KMS-11 (cell line): ENCODE measurements around the gene MPPED2.

ENCODE experiments used
- H2AFZ ChIP-seq: fragments of 200-600 bp; sonication (generic); 2 replicates; pipeline ENCODE4 v1.6.1; 2016; ENCODE audit warnings: antibody characterized with exemption, mixed run types, low read depth
- H3K27ac ChIP-seq: fragments of 200-600 bp; sonication (generic); 2 replicates; pipeline ENCODE4 v1.6.1; 2016; ENCODE audit warnings: mild to moderate bottlenecking, mixed run types
- H3K27me3 ChIP-seq: fragments of 200-600 bp; sonication (generic); 2 replicates; pipeline ENCODE4 v1.6.1; 2017; ENCODE audit warnings: mild to moderate bottlenecking, low read depth, mixed run types, moderate library complexity; ENCODE audit not compliant: insufficient read depth
- H3K36me3 ChIP-seq: fragments of 200-600 bp; sonication (generic); 2 replicates; pipeline ENCODE4 v1.6.1; 2017; ENCODE audit warnings: mild to moderate bottlenecking, mixed run types; ENCODE audit not compliant: insufficient read depth
- H3K4me1 ChIP-seq: fragments of 200-600 bp; sonication (generic); 2 replicates; pipeline ENCODE4 v1.6.1; 2016; ENCODE audit warnings: mild to moderate bottlenecking, low read depth, mixed run types; ENCODE audit not compliant: poor library complexity, severe bottlenecking
- H3K4me2 ChIP-seq: fragments of 200-600 bp; sonication (generic); 2 replicates; pipeline ENCODE4 v1.7.0; 2016; ENCODE audit warnings: mild to moderate bottlenecking, mixed run types
- H3K4me3 ChIP-seq: fragments of 200-600 bp; sonication (generic); IDR thresholded peaks from 2 replicates; pipeline ENCODE4 v1.6.1; 2017; ENCODE audit warnings: low read depth, low read length, mixed read lengths; ENCODE audit not compliant: insufficient read depth
- H3K79me2 ChIP-seq: fragments of 200-600 bp; sonication (generic); 2 replicates; pipeline ENCODE4 v1.6.1; 2016; ENCODE audit warnings: low read depth, mixed run types; ENCODE audit not compliant: insufficient read depth
- H3K9ac ChIP-seq: fragments of 200-600 bp; sonication (generic); 2 replicates; pipeline ENCODE4 v1.6.1; 2016; ENCODE audit warnings: mild to moderate bottlenecking, mixed run types
- H4K20me1 ChIP-seq: fragments of 200-600 bp; sonication (generic); 2 replicates; pipeline ENCODE4 v1.6.1; 2016; ENCODE audit warnings: mild to moderate bottlenecking, mixed run types; ENCODE audit not compliant: insufficient read depth
- TF ChIP-seq, protein P1 (sequence below): fragments of 200-600 bp; sonication (generic); conservative IDR thresholded peaks from 2 replicates; pipeline ENCODE4 v1.6.1; 2017; ENCODE audit warnings: low read depth, mild to moderate bottlenecking, antibody characterized with exemption, low read length, moderate library complexity, mixed read lengths

The MPPED2 gene

DNA sequence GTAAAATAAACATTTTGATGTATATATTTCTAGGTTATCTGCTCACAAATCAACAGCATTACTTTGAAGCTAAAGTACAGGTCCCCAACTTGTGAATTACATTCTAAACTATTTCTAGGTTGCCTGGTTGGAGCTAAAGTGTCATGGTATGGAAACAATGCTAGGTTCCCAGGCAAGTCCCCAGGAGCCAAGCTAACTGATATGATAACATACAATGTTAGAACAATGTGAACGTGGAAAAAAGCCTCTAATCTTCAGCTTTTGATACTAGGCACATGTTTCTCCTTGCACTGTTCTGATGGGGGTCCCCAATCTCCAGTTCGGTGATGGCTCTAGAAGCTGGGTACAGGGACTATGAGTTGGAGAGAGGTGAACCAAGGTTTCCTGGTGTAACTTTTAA is 153.4 kb downstream of the MPPED2 start:
- no peaks in the 10 kb centered on the region for H3K27me3 ChIP-seq
- H3K36me3 ChIP-seq, result no peaks in the 10 kb centered on the region
- TF ChIP-seq, protein P1, sequence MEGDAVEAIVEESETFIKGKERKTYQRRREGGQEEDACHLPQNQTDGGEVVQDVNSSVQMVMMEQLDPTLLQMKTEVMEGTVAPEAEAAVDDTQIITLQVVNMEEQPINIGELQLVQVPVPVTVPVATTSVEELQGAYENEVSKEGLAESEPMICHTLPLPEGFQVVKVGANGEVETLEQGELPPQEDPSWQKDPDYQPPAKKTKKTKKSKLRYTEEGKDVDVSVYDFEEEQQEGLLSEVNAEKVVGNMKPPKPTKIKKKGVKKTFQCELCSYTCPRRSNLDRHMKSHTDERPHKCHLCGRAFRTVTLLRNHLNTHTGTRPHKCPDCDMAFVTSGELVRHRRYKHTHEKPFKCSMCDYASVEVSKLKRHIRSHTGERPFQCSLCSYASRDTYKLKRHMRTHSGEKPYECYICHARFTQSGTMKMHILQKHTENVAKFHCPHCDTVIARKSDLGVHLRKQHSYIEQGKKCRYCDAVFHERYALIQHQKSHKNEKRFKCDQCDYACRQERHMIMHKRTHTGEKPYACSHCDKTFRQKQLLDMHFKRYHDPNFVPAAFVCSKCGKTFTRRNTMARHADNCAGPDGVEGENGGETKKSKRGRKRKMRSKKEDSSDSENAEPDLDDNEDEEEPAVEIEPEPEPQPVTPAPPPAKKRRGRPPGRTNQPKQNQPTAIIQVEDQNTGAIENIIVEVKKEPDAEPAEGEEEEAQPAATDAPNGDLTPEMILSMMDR, result no peak

DNA sequence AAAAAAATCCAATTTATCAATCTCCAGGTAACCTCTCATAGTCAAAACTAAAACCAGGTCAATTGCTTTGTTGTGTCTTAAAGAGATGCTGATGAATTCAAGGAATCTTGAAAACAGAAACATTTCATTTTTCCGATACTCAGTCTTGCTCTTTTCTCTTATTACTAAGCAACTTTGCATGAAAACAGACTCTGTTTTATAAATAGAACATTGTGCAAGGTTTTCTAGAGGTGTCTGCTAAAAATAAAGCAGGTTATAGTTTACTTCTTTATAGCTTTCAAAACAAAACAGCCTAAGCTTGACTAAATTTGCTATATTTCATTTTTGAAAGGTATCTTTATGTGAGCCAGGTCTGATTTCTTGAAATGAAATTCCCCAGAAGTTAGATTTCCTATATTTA is 154.0 kb downstream of the MPPED2 start:
- no peaks in the 10 kb centered on the region for H3K27me3 ChIP-seq
- no peaks in the 10 kb centered on the region for H4K20me1 ChIP-seq
- no peak overlapping the region for H3K4me2 ChIP-seq
- no peaks in the 10 kb centered on the region for H3K36me3 ChIP-seq
- H3K4me1 ChIP-seq, result no peaks in the 10 kb centered on the region
- H3K4me3 ChIP-seq, result no peak overlapping the region
- no peaks in the 10 kb centered on the region for H3K79me2 ChIP-seq
- no peak overlapping the region for H3K27ac ChIP-seq
- no peak overlapping the region for H2AFZ ChIP-seq
- no peak overlapping the region for H3K9ac ChIP-seq
- TF ChIP-seq, protein P1, result no peak

More for the DNA sequence above, 153.4 kb downstream of the MPPED2 start:
- Histone ChIP-seq H2AFZ (no peak overlapping the region), H3K9ac (no peak overlapping the region), H3K4me2 (no peak overlapping the region), H4K20me1 (no peaks in the 10 kb centered on the region), H3K27ac (no peak overlapping the region), H3K4me3 (no peak overlapping the region), H3K79me2 (no peaks in the 10 kb centered on the region), H3K4me1 (no peaks in the 10 kb centered on the region)

DNA sequence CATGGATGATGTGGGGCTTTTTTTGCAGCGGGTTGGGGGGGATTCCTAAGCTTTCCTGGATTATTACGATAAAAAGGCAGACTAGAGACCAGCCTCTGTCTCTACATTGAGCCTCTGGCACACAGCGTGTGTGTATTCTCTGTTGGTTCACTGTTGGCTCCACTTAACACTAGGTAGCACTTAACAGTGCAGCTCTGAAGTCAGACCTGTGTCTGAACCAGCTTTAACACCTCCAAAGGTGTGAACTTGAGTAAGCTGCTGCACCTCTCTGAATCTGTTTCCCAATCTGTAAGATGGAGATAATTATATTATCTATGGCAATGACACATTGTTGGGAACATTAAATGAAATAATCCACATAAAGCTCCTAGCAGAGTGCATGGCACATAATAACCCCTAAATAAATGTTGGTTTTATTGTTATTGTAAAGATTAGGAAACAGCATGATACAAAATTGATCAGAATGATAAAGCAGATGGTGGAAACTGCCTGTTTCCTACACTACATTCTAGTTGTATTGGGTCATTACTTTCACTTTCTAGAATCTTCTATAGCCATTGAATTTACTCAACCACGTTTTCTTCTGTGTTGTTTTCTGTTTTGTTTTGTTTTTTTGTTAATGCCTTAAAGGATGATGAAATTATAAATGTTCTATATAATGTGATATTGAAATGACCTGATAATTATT is 154.9 kb downstream of the MPPED2 start:
- Histone ChIP-seq H3K27me3 (no peaks in the 10 kb centered on the region), H3K27ac (no peak overlapping the region), H3K79me2 (no peaks in the 10 kb centered on the region), H3K9ac (no peak overlapping the region), H3K36me3 (no peaks in the 10 kb centered on the region), H2AFZ (no peak overlapping the region), H3K4me3 (no peak overlapping the region), H4K20me1 (no peaks in the 10 kb centered on the region), H3K4me1 (no peaks in the 10 kb centered on the region), H3K4me2 (no peak overlapping the region)
- TF ChIP-seq, protein P1, result no peak

DNA sequence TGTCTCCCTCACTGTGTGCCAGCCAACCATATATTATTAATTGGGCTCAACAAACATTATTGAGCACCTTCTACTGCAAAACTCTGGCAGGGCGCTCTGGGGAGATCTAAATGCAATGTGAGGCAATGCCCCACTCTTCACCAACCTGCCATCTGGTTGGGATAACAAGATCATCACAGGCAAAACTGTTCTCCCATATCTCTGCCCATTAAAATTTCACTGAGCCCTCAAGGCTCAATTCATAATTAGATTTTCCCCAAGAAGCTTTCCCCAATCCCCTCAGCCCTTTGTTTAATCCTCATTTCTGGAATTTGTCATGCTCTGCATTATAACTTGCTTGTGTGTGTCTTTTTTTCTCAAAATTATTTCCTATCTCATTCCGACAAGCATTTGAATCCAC is 156.6 kb downstream of the MPPED2 start:
- H3K36me3 ChIP-seq, result no peaks in the 10 kb centered on the region
- H2AFZ ChIP-seq, result no peak overlapping the region
- no peaks in the 10 kb centered on the region for H4K20me1 ChIP-seq
- H3K4me2 ChIP-seq, result no peak overlapping the region
- H3K79me2 ChIP-seq, result no peaks in the 10 kb centered on the region
- H3K27me3 ChIP-seq, result no peaks in the 10 kb centered on the region
- H3K4me1 ChIP-seq, result no peaks in the 10 kb centered on the region
- TF ChIP-seq, protein P1, result no peak
- H3K9ac ChIP-seq, result no peak overlapping the region
- H3K4me3 ChIP-seq, result no peak overlapping the region
- H3K27ac ChIP-seq, result no peak overlapping the region
